HCT116 (cell line): ENCODE measurements around the gene HSP90AA1. TPM values are rescaled to one million over a fixed set of nuclear protein-coding genes. Genes with fewer than 3 reads are reported as not detected.

ENCODE experiments used
- ATAC-seq: fragments of 200-7000 bp; cut with Tn5 transposase; 2 replicates; pipeline ENCODE4 v1.9.1; 2020; ENCODE audit warnings: mild to moderate bottlenecking, moderate library complexity
- BruUV-seq: library from RNA; stranded (reverse); fragments of 400-500 nt; replicated peaks from 2 replicates; lab custom pipeline; 2021; lab: Mats Ljungman, UMichigan
- CTCF ChIA-PET: fragments of 300-600 bp; sonication (Branson Sonifier 250); formaldehyde crosslinking; loops from one replicate; lab custom pipeline; 2021; ENCODE audit warnings: antibody characterized with exemption; lab: Charles Lee
- POLR2A ChIA-PET: fragments of 300-600, 350-600 bp; sonication (Branson Sonifier 250); formaldehyde crosslinking; loops from one replicate; lab custom pipeline; 2021; ENCODE audit warnings: antibody characterized with exemption; lab: Charles Lee
- RAD21 ChIA-PET, 2 experiments: fragments of 300-600 bp; sonication (Branson Sonifier 250); formaldehyde crosslinking; loops; one replicate each; lab custom pipeline; 2023; ENCODE audit warnings: low total read pairs in 2 of 2; ENCODE audit not compliant: uncharacterized antibody in 2 of 2, unreplicated experiment in 2 of 2, low non-redundant PET in 1 of 2; lab: Charles Lee
- DNase-seq: peaks from one replicate; pipeline ENCODE4 v3.0.0-alpha.2; 2010; ENCODE audit warnings: low read depth, low spot score
- H2AFZ ChIP-seq: fragments of 200-600 bp; shearing (Covaris generic), sonication (generic); 2 replicates; pipeline ENCODE4 v1.6.1; 2017; ENCODE audit warnings: low read depth, mixed run types, mixed read lengths, antibody characterized with exemption, low read length; ENCODE audit not compliant: poor library complexity, severe bottlenecking
- H3K27ac ChIP-seq: 2 replicates; pipeline ENCODE4 v1.5.1; 2012; ENCODE audit warnings: low read depth, low read length
- H3K27me3 ChIP-seq: fragments of 200-600 bp; sonication (generic); 2 replicates; pipeline ENCODE4 v1.6.1; 2016; ENCODE audit warnings: mixed run types, low read length, mixed read lengths; ENCODE audit not compliant: insufficient read depth
- H3K36me3 ChIP-seq, 2 experiments: fragments of 200-500 bp in 1 of 2; fragments of 200-600 bp in 1 of 2; sonication (Bioruptor generic) in 1 of 2; sonication (generic) in 1 of 2; 2 replicates each; pipeline versions ENCODE4 v1.5.1 to v1.6.1; 2014 to 2016; ENCODE audit warnings: low read length in 2 of 2, inconsistent platforms in 1 of 2, mixed read lengths in 1 of 2, mixed run types in 1 of 2; ENCODE audit not compliant: insufficient read depth in 2 of 2, control insufficient read depth in 1 of 2
- H3K4me1 ChIP-seq, 2 experiments: fragments of 200-600 bp in 1 of 2; sonication (generic) in 1 of 2; 2 replicates each; pipeline versions ENCODE4 v1.5.1 to v1.6.1; 2012 to 2017; ENCODE audit warnings: low read length in 2 of 2, inconsistent platforms in 1 of 2, mild to moderate bottlenecking in 1 of 2, mixed read lengths in 1 of 2, mixed run types in 1 of 2, moderate library complexity in 1 of 2; ENCODE audit not compliant: insufficient read depth in 2 of 2, control insufficient read depth in 1 of 2
- H3K4me2 ChIP-seq: fragments of 200-600 bp; sonication (generic); 2 replicates; pipeline ENCODE4 v1.6.1; 2017; ENCODE audit warnings: mixed run types, low read length, mixed read lengths
- H3K4me3 ChIP-seq, 2 experiments: fragments of 200-600 bp in 1 of 2; sonication (generic) in 1 of 2; replicated peaks in 1 of 2; 2 replicates each; pipeline ENCODE4 v1.5.1; 2011 to 2016; ENCODE audit warnings: low read length in 2 of 2, control low read depth in 1 of 2, low read depth in 1 of 2, mild to moderate bottlenecking in 1 of 2, mixed read lengths in 1 of 2, mixed run types in 1 of 2
- H3K79me2 ChIP-seq: fragments of 200-600 bp; sonication (generic); 2 replicates; pipeline ENCODE4 v1.6.1; 2017; ENCODE audit warnings: mild to moderate bottlenecking, mixed run types, low read length, moderate library complexity, mixed read lengths; ENCODE audit not compliant: insufficient read depth
- H3K9ac ChIP-seq: fragments of 200-600 bp; sonication (generic); 2 replicates; pipeline ENCODE4 v1.6.1; 2016; ENCODE audit warnings: low read length, mixed read lengths
- H3K9me2 ChIP-seq: fragments of 200-600 bp; sonication (generic), shearing (Covaris generic); 2 replicates; pipeline ENCODE4 v1.6.1; 2017; ENCODE audit warnings: mixed run types, mild to moderate bottlenecking, moderate library complexity; ENCODE audit not compliant: insufficient read depth
- H3K9me3 ChIP-seq, 2 experiments: fragments of 200-500 bp in 1 of 2; fragments of 200-600 bp in 1 of 2; sonication (Bioruptor generic) in 1 of 2; sonication (generic) in 1 of 2; 2 replicates each; pipeline ENCODE4 v1.6.1; 2014 to 2017; ENCODE audit warnings: low read length in 2 of 2, mixed read lengths in 2 of 2, inconsistent platforms in 1 of 2, low read depth in 1 of 2, mild to moderate bottlenecking in 1 of 2, mixed run types in 1 of 2, moderate library complexity in 1 of 2; ENCODE audit not compliant: control insufficient read depth in 1 of 2, insufficient read depth in 1 of 2
- H4K20me1 ChIP-seq: fragments of 200-600 bp; sonication (generic), shearing (Covaris generic); 2 replicates; pipeline ENCODE4 v1.6.1; 2017; ENCODE audit warnings: mixed run types, mild to moderate bottlenecking, moderate library complexity; ENCODE audit not compliant: insufficient read depth
- CTCF ChIP-seq, 3 experiments: fragments of 200-600 bp in 1 of 3; sonication (generic) in 1 of 3; IDR thresholded peaks in 2 of 3; conservative IDR thresholded peaks in 1 of 3; 2 replicates each; pipeline ENCODE4 v1.5.1; 2012 to 2017; ENCODE audit warnings: low read depth in 2 of 3, low read length in 2 of 3, antibody characterized with exemption in 1 of 3, borderline replicate concordance in 1 of 3, control low read depth in 1 of 3, mild to moderate bottlenecking in 1 of 3, mixed read lengths in 1 of 3, mixed run types in 1 of 3, moderate library complexity in 1 of 3; ENCODE audit not compliant: insufficient read depth in 1 of 3
- ELF1 ChIP-seq: IDR thresholded peaks from 2 replicates; pipeline ENCODE4 v1.6.1; 2012; ENCODE audit warnings: low read depth, borderline replicate concordance
- POLR2A ChIP-seq: IDR thresholded peaks from 2 replicates; pipeline ENCODE4 v1.7.0; 2011; ENCODE audit warnings: borderline replicate concordance; ENCODE audit not compliant: insufficient read depth, insufficient read length; ENCODE audit errors: extremely low read depth
- ZBTB33 ChIP-seq: IDR thresholded peaks from 2 replicates; pipeline ENCODE4 v1.6.1; 2011; ENCODE audit warnings: mild to moderate bottlenecking, low read length, moderate library complexity; ENCODE audit not compliant: insufficient replicate concordance; ENCODE audit errors: extremely low read depth
- ZFX ChIP-seq: fragments of 450-650 bp; IDR thresholded peaks from 2 replicates; pipeline ENCODE4 v1.6.1; 2017
- ZNF274 ChIP-seq: fragments of 200-500 bp; sonication (Bioruptor generic); IDR thresholded peaks from 2 replicates; pipeline ENCODE4 v1.6.1; 2014; ENCODE audit warnings: mild to moderate bottlenecking, low read depth, low read length, inconsistent platforms
- intact Hi-C: fragments of 100-400 bp; cut with micrococcal nuclease; formaldehyde crosslinking; loops from 2 replicates; pipeline ENCODE4 v1.10.0; 2022
- total RNA-seq: library from RNA; stranded (reverse); gene quantifications from one replicate; pipeline ENCODE4 v1.2.1, GENCODE V29; 2021; ENCODE audit not compliant: unreplicated experiment

HSP90AA1 gene
- total RNA-seq, 1 experiment from 2014 or later: 1,380 TPM

GRCh38 chr14:102047808-102048540 is 38.9 kb downstream of the HSP90AA1 start:
- no peaks in the 10 kb centered on the region for H3K79me2 ChIP-seq
- RAD21 ChIA-PET: no interaction called here
- no peaks in the 10 kb centered on the region for H3K27me3 ChIP-seq
- H3K4me1 ChIP-seq: peaks cover 0 to 10% of the 10 kb centered on the region in 2 experiments; a peak in 2 of 4 replicates
- no peak for TF ChIP-seq ELF1
- TF ChIP-seq ZBTB33: no peak
- TF ChIP-seq ZNF274: no peak
- TF ChIP-seq ZFX: no peak
- no peak for TF ChIP-seq POLR2A
- TF ChIP-seq CTCF (IDR thresholded peaks at IDR 0.05 in 2 of 3, conservative IDR thresholded peaks at IDR 0.05 in 1 of 3; ENCODE audit: borderline replicate concordance in 1 of 3, insufficient read depth in 1 of 3, low read depth in 2 of 3, low read length in 2 of 3): no peak
- TF ChIP-seq, all 23 proteins: peak for 0
- Histone ChIP-seq H3K27ac (no peak overlapping the region), H2AFZ (no peak overlapping the region), H3K36me3 (peaks cover 45 to 46% of the 10 kb centered on the region in 2 experiments), H3K9me2 (no peaks in the 10 kb centered on the region), H4K20me1 (no peaks in the 10 kb centered on the region), H3K4me3 (no peak overlapping the region), H3K9ac (no peak overlapping the region), H3K9me3 (no peaks in the 10 kb centered on the region), H3K4me2 (no peak overlapping the region)
- ChIA-PET CTCF (interaction anchor here (1.0 kb wide), 1 partner anchor 49 kb away, joined by 3 read pairs; no protein-coding TSS in a partner anchor), POLR2A (interaction anchor here (1.2 kb wide), 1 partner anchor 48 kb away, joined by 4 read pairs; no protein-coding TSS in a partner anchor)
- DNase-seq (no peak), ATAC-seq (no peak)
- intact Hi-C loops: loop anchor here (2.0 to 5.0 kb wide), 3 partner anchors 87 to 341 kb away; no protein-coding TSS in a partner anchor
- no TSS peak for BruUV-seq
